GM21515 (cell line): ENCODE results near the gene CAMK2N2.

Experiments
- ATAC-seq: cut with Tn5 transposase; IDR thresholded peaks from one replicate; pipeline ENCODE4 v1.9.1; 2021; ENCODE audit not compliant: unreplicated experiment

Gene CAMK2N2

GRCh38 chr3:184223946-184224345 lies 37.4 kb downstream of the CAMK2N2 start:
- no peak for ATAC-seq

DNA sequence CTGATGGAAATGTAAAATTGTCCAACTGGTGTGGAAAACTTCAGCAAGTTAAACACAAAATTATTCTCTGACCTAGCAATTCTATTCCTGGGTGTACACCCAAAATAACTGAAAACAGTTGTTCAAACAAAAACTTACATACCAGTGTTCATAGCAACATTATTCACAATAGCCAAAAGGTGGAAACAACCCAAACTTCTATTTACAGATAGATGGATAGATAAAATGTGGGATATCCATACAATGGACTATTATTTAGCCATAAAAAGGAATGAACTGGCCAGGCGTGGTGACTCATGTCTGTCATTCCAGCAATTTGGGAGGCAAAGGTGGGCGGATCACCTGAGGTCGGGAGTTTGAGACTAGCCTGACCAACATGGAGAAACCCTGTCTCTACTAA lies 38.8 kb downstream of the CAMK2N2 start:
- ATAC-seq: no peak

DNA sequence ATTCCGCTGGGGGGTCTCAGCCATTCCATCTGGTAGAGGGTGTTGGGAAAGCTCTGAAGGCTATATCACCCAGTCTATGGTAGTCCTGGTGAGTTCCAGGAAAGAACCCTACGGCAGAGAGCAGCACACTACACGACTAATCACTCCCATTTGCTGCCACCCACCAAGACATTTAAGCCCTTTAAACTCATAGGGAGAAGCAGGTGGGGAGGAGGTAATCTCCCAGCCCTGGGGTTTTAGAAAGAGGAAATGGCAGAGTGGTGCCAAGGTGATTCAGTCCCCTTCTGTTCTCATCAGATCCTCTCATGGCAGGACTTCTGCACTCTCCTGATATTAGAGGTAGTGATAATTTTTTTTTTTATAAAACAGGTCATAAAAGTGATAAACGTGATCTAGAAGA lies 42.5 kb downstream of the CAMK2N2 start:
- ATAC-seq: no peak

- ATAC-seq: no peak
These were observed 49.6 kb downstream of the CAMK2N2 start for GRCh38 chr3:184211718-184212117.

DNA sequence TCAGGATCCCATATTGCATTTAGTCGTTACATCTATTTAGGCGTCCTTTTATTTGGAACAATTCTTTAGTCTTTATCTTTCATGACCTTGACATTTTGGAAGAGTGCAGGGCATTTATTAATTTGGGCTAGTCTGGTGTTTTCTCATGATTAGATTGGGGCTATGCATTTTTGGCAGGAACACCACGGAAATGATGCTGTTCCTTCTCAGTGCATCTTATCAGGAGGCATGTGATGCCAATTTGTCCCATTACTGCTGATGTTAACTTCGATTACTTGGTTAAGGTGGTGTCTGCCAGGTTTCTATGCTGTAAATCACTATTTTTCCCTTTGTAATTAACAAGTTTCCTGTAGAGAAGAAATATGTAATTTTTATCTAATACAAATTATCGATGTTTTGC lies 50.1 kb downstream of the CAMK2N2 start:
- ATAC-seq: no peak
